ENCODE data around the gene CD3G. TPM values are rescaled to one million over a fixed set of nuclear protein-coding genes. Genes with fewer than 3 reads are reported as not detected.
"Not testable (repeated sequence)": the region's sequence is repeated elsewhere in the genome, so short reads cannot be mapped to it uniquely, and the experiment has no call there.

Gene CD3G
- 10 to 100 TPM in 2 of 3 donors, 1 to 10 TPM in 1; 4.1 to 40.7 (median 10.8) TPM for polyA plus RNA-seq

DNA sequence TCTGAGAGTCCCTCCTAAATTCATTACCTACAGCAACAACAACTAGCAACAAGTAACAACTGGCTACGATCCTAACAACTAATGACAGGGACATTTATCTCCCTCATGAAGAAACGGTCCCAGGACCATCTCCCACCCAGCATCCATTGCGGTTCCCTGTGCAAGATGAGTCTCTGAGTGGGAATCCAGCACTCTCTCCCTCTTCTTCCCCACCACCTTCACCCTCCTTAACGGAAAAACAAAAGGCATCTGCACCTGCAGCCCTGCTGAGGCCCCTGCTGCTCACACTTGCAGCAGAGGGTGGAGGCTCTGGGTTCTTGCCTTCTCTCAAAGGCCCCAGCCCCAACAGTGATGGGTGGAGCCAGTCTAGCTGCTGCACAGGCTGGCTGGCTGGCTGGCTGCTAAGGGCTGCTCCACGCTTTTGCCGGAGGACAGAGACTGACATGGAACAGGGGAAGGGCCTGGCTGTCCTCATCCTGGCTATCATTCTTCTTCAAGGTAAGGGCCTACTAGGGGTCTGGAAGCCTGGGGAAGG, at the start of gene CD3G:
TSS of gene CD3G (plus strand) at position 364 of the 535 bp plus-strand sequence. CDS start at position 444, 80 bp downstream.
- H3K27ac Mint-ChIP-seq: peak within 1 kb of the TSS in 5 of 6 donors; percentile 21 to 97 (median 78)
- peaks cover 30 to 35% of the 10 kb centered on the region in 2 donors for H3K4me1 Mint-ChIP-seq
- H3K9me3 Mint-ChIP-seq: no peaks in the 10 kb centered on the region
- peak in 1 of 3 donors; percentile 25 for DNase-seq
- H3K4me3 Mint-ChIP-seq: peak within 1 kb of the TSS in 3 of 5 donors; percentile 42 to 88 (median 47)
- H3K36me3 Mint-ChIP-seq: peaks cover 0 to 11% (median 5%) of the 10 kb centered on the region in 3 donors
- H3K27me3 Mint-ChIP-seq (ENCODE audit: low read depth in 3 of 3): peaks cover 0 to 10% (median 1%) of the 10 kb centered on the region in 3 donors

DNA sequence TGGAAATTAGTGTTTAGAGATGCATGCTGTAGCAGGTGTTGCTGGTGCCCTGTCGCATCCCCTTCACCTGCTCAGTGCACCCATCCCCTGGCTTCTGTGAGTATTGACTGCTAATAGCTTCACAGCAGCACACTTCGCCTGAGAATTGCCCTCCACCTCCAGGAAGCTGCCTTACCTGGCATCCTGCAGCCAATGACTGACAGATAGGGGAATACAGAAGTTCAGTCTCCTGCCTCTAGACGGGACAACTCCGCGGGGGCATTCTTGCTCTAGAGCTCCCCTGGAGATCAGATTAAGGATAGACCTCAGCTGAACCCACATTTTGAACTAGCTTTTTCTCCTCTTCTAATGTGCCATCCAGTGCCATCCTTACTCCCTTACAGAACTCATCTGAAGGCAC, 48.9 kb upstream of the CD3G start:
- peaks cover 1 to 4% (median 2%) of the 10 kb centered on the region in 3 donors for H3K27me3 Mint-ChIP-seq (ENCODE audit: low read depth in 3 of 3)
- no peaks in the 10 kb centered on the region for H3K9me3 Mint-ChIP-seq
- H3K27ac Mint-ChIP-seq: no peak overlapping the region
- DNase-seq: no peak
- H3K36me3 Mint-ChIP-seq: peaks cover 0 to 3% (median 0%) of the 10 kb centered on the region in 3 donors
- no peak overlapping the region for H3K4me3 Mint-ChIP-seq
- H3K4me1 Mint-ChIP-seq: peaks cover 12 to 16% of the 10 kb centered on the region in 2 donors

DNA sequence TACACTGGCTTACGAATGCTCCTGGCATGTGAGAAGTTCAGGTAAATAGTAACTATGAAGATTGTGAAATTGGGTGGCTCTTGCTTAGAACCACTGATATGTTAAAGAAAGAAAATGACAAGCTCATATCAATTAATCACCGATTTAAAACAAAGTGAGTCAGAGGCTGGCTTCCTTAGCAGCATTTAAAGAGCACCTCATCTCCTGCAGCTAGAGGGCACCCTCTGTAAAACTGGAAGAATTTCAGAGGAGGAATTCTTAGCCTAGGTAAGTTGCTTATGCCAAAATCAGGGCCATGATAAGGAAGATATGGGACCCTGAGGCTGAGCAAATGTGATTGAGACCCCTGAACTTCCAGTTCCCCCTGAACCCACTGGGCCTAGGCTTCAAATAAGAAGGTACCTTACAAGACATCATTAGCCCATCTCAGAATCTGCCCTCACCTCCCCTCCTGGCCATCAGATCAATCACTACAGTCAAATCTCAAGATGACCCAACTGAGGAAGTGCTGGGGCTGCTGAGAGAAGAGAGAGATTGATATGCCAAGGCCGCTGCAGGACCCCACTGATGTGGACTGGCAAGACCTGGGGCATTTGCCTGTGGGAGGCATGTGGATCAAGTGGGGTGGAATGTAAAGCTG, 48.2 kb upstream of the CD3G start:
- H3K4me1 Mint-ChIP-seq: peaks cover 13 to 19% of the 10 kb centered on the region in 2 donors
- H3K36me3 Mint-ChIP-seq: peaks cover 0 to 3% (median 0%) of the 10 kb centered on the region in 3 donors
- no peaks in the 10 kb centered on the region for H3K9me3 Mint-ChIP-seq
- peak overlapping the region in 5 of 6 donors; percentile 13 to 61 (median 21) for H3K27ac Mint-ChIP-seq
- H3K27me3 Mint-ChIP-seq (ENCODE audit: low read depth in 3 of 3): peaks cover under 1 to 4% (median 2%) of the 10 kb centered on the region in 3 donors
- peak; percentile 31 to 42 (median 38) for DNase-seq
- no peak overlapping the region for H3K4me3 Mint-ChIP-seq

DNA sequence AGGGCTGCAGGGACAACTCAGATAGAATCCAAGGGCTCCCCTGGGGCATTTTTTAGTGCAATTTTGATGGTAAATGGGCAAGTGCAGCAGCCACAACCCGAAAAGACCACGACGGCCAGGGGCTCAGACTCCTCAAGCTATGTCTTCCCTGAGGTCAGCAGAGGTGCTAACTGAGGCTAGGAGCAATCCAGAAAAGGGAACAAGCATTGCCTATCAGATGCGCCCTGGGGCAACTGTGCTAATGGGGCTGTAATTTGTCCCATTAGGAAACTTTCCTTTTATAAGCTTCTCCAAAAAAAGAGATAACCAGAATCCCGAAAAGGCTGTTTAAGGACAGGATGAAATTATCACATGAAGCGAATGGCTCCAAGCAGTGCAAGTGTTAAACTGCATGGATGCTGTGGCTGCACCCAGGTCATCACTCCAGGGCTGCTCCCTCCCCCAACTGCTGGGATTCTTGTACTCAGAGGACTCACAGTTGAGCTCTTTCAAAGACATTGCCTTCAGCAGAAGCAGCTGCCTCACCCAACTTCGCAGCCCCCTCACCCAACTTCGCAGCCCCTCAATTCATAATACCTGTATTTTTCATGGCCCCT, 42.4 kb upstream of the CD3G start:
- peak overlapping the region in 1 of 6 donors; percentile 61 for H3K27ac Mint-ChIP-seq

DNA sequence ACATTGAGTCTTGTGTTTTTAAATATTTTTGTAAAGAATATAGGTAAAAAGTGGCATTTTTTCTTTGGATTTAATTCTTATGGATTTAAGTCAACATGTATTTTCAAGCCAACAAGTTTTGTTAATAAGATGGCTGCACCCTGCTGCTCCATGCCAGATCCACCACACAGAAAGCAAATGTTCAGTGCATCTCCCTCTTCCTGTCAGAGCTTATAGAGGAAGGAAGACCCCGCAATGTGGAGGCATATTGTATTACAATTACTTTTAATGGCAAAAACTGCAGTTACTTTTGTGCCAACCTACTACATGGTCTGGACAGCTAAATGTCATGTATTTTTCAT, 39.9 kb upstream of the CD3G start:
- peaks cover 48 to 73% of the 10 kb centered on the region in 2 donors for H3K4me1 Mint-ChIP-seq
- peaks cover 0 to 3% (median 0%) of the 10 kb centered on the region in 6 donors for H3K9me3 Mint-ChIP-seq
- peaks cover 2 to 10% (median 2%) of the 10 kb centered on the region in 3 donors for H3K27me3 Mint-ChIP-seq (ENCODE audit: low read depth in 3 of 3)
- no peak for DNase-seq
- H3K27ac Mint-ChIP-seq: peak overlapping the region; percentile 86 to 99 (median 96)
- peaks cover 5 to 27% (median 24%) of the 10 kb centered on the region in 3 donors for H3K36me3 Mint-ChIP-seq
- H3K4me3 Mint-ChIP-seq: peak overlapping the region; percentile 74 to 93 (median 86)

More for the DNA sequence above, 42.4 kb upstream of the CD3G start:
- no peak for DNase-seq
- peaks cover 35 to 51% of the 10 kb centered on the region in 2 donors for H3K4me1 Mint-ChIP-seq
- H3K9me3 Mint-ChIP-seq: peaks cover 0 to 3% (median 0%) of the 10 kb centered on the region in 6 donors
- H3K4me3 Mint-ChIP-seq: no peak overlapping the region
- H3K27me3 Mint-ChIP-seq (ENCODE audit: low read depth in 3 of 3): peaks cover 2 to 10% (median 2%) of the 10 kb centered on the region in 3 donors
- peaks cover 0 to 10% (median 9%) of the 10 kb centered on the region in 3 donors for H3K36me3 Mint-ChIP-seq

DNA sequence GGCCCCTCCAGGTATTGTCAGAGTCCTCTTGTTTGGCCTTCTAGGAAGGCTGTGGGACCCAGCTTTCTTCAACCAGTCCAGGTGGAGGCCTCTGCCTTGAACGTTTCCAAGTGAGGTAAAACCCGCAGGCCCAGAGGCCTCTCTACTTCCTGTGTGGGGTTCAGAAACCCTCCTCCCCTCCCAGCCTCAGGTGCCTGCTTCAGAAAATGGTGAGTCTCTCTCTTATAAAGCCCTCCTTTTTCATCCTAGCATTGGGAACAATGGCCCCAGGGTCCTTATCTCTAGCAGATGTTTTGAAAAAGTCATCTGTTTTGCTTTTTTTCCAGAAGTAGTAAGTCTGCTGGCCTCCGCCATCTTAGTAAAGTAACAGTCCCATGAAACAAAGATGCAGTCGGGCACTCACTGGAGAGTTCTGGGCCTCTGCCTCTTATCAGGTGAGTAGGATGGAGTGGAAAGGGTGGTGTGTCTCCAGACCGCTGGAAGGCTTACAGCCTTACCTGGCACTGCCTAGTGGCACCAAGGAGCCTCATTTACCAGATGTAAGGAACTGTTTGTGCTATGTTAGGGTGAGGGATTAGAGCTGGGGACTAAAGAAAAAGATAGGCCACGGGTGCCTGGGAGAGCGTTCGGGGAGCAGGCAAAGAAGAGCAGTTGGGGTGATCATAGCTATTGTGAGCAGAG, 39.4 kb upstream of the CD3G start, which contains the start of gene CD3E:
TSS of gene CD3E (plus strand) at position 163 of the 681 bp plus-strand sequence. CDS start at position 386, 223 bp downstream.
- H3K4me1 Mint-ChIP-seq: peaks cover 48 to 78% of the 10 kb centered on the region in 2 donors
- peaks cover 5 to 27% (median 24%) of the 10 kb centered on the region in 3 donors for H3K36me3 Mint-ChIP-seq
- peaks cover 0 to 3% (median 0%) of the 10 kb centered on the region in 6 donors for H3K9me3 Mint-ChIP-seq
- H3K27ac Mint-ChIP-seq: peak within 1 kb of the TSS; percentile 86 to 99 (median 96)
- DNase-seq: peak in 2 of 3 donors; percentile 51 to 58
- peak within 1 kb of the TSS; percentile 74 to 93 (median 86) for H3K4me3 Mint-ChIP-seq
- peaks cover 2 to 10% (median 2%) of the 10 kb centered on the region in 3 donors for H3K27me3 Mint-ChIP-seq (ENCODE audit: low read depth in 3 of 3)

DNA sequence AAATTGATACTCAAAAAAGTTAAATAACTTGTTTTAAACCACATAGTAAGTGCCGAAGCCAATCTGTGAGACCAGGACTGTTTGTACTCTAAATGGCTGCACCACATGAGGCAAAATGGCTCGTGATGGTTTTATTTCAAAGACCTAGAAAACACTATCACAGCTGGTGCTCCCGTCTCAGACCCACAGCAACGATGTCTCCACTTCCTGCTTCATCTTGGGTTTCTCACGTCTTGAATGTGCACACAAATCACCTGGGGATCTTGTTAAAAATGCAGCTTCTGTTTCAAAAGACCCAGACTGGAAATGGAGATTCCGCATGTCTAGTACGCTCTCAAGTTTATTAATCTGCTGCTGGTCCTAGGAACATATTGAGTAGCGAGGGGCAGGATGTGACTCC, 38.4 kb upstream of the CD3G start:
- Mint-ChIP-seq H3K9me3 (peaks cover 0 to 4% (median 0%) of the 10 kb centered on the region in 6 donors), H3K27me3 (ENCODE audit: low read depth in 3 of 3) (peaks cover 2 to 10% (median 2%) of the 10 kb centered on the region in 3 donors), H3K4me1 (peaks cover 52 to 83% of the 10 kb centered on the region in 2 donors), H3K4me3 (peak overlapping the region; percentile 74 to 93 (median 86)), H3K27ac (peak overlapping the region; percentile 86 to 99 (median 96)), H3K36me3 (peaks cover 5 to 33% (median 28%) of the 10 kb centered on the region in 3 donors)
- peak; percentile 57 to 73 (median 67) for DNase-seq

DNA sequence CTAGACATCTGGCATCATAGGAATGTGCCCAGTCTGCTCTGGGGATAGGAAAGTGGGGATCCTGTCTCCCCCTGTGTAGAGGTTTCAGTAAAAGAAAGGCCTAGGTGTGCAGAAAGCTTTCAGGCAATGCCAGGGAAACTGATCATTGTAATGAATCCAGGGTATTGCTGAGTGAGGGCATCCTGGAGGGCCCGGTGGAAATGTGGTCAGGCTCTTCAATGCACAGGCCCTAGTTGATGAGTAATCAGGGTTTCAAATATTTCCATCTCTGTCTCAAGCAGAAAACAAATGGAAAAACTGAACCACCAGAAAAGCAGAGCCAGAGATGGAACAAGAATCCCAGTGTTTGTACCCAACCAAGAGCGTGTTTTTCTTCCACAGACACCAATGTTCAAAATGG, 37.6 kb upstream of the CD3G start:
- Mint-ChIP-seq H3K36me3 (peaks cover 5 to 33% (median 28%) of the 10 kb centered on the region in 3 donors), H3K27ac (peak overlapping the region; percentile 40 to 96 (median 85)), H3K4me1 (peaks cover 55 to 84% of the 10 kb centered on the region in 2 donors), H3K4me3 (peak overlapping the region; percentile 21 to 83 (median 39)), H3K9me3 (peaks cover 0 to 4% (median 0%) of the 10 kb centered on the region in 6 donors), H3K27me3 (ENCODE audit: low read depth in 3 of 3) (peaks cover 2 to 10% (median 2%) of the 10 kb centered on the region in 3 donors)
- no peak for DNase-seq

DNA sequence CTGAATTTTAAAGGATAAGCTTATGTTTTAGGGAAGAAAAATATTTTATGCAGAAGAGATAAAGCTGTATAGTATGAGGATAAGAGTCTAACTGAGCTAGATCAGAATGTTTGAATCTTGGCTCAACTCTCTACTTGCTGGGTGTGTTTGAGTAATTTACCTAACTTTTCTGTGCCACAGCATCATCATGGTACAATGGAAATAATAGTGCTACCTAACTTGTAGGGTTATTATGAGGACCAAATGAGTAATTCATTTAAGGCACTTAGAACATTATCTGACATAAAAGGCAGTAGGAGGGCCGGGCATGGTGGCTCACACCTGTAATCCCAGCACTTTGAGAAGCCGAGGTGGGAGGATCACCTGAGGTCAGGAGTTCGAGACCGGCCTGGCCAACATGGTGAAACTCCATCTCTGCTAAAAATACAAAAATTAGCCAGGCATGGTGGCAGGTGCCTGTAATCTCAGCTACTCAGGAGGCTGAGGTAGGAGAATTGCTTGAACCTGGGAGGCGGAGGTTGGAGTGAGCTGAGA, 35.1 kb upstream of the CD3G start:
- H3K4me3 Mint-ChIP-seq: peak overlapping the region in 1 of 5 donors; percentile 21
- not testable (repeated sequence) for H3K9me3 Mint-ChIP-seq, DNase-seq
- peak overlapping the region in 4 of 6 donors; percentile 5 to 91 (median 42) for H3K27ac Mint-ChIP-seq
- H3K4me1 Mint-ChIP-seq: peaks cover 70 to 97% of the 10 kb centered on the region in 2 donors
- peaks cover 2 to 10% (median 3%) of the 10 kb centered on the region in 3 donors for H3K27me3 Mint-ChIP-seq (ENCODE audit: low read depth in 3 of 3)
- peaks cover 9 to 53% (median 42%) of the 10 kb centered on the region in 3 donors for H3K36me3 Mint-ChIP-seq

DNA sequence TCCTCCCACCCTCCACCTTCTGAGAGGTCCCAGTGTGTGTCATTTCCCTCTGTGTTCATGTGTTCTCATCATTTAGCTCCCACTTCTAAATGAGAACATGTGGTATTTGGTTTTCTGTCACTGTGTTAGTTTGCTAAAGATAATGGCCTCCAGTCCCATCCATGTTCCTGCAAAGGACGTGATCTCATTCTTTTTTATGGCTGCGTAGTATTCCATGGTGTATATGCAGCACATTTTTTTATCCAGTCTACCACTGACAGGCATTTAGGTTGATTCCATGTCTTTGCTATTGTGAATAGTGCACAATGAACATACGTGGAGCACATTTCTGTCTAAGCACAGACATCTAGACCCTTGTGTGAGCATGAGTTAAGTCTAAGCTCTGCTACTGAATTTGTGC, 33.9 kb upstream of the CD3G start:
- Mint-ChIP-seq H3K4me1 (peaks cover 69 to 97% of the 10 kb centered on the region in 2 donors), H3K36me3 (peaks cover 9 to 51% (median 41%) of the 10 kb centered on the region in 3 donors), H3K27me3 (ENCODE audit: low read depth in 3 of 3) (peaks cover 1 to 6% (median 2%) of the 10 kb centered on the region in 3 donors), H3K4me3 (peak overlapping the region in 1 of 5 donors; percentile 10), H3K9me3 (peaks cover 0 to 4% (median 0%) of the 10 kb centered on the region in 6 donors), H3K27ac (peak overlapping the region in 4 of 6 donors; percentile 76 to 82 (median 76))
- no peak for DNase-seq

DNA sequence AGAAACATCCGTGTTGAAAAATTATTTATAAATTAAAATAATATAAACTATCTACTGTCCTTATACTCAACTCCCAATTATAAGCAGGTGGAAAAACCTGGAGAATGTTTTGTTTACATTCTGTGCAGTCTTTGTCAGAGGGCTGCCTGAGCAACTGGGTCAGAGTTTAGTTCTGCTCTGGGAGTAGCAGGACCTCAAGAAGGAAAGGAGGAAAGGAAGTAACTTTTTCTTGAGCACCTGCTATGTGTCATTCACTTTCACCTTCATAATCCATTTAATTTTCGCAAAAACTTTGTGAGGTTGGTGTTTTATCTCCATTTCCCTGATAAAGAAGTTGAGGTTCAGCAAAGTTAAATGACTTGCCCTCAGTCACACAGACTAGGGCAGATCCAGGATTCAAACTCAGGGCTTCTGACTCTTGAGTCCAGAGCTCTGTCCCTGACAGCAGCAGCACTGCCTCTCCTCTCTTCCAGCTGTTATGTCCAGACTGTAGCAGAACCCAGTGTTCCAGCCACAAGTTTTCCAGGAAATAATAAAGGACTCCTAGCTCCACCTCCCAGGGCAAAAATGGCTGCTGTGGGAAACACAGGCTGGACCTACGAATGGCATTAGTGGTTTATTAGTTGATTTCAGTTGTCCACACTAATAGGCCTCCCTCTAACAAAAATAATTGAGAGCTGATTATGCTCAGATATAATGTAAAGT, 33.2 kb upstream of the CD3G start:
- Mint-ChIP-seq H3K4me3 (peak overlapping the region in 1 of 5 donors; percentile 29), H3K27me3 (ENCODE audit: low read depth in 3 of 3) (peaks cover 2 to 4% (median 4%) of the 10 kb centered on the region in 3 donors), H3K27ac (peak overlapping the region in 3 of 6 donors; percentile 19 to 86 (median 39)), H3K36me3 (peaks cover 9 to 52% (median 43%) of the 10 kb centered on the region in 3 donors), H3K9me3 (peaks cover 0 to 2% (median 0%) of the 10 kb centered on the region in 6 donors), H3K4me1 (peaks cover 69 to 97% of the 10 kb centered on the region in 2 donors)
- DNase-seq: no peak

DNA sequence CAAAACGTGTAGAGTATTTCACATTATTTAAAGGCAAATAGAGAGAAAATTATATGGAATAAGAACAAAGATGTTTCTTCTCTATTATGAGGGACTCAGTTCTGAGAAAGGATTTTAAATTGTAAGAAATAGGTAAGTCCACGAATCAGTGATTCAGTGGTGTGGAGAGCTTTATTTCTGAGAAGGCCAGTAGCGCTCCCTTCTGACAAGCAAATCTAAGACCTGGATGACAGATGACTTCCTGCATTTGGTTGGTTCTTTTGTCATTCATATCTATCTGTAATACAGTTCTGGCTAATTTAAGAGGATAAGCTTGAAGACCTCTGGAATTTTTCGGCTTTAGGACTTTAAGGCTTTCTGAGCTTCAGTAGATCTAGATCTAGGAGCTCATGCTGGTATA, 32.6 kb upstream of the CD3G start:
- H3K4me1 Mint-ChIP-seq: peaks cover 70 to 97% of the 10 kb centered on the region in 2 donors
- H3K27ac Mint-ChIP-seq: peak overlapping the region in 5 of 6 donors; percentile 21 to 88 (median 47)
- no peak for DNase-seq
- H3K27me3 Mint-ChIP-seq (ENCODE audit: low read depth in 3 of 3): peaks cover 2 to 10% (median 6%) of the 10 kb centered on the region in 3 donors
- H3K4me3 Mint-ChIP-seq: no peak overlapping the region
- peaks cover 0 to 1% (median 0%) of the 10 kb centered on the region in 6 donors for H3K9me3 Mint-ChIP-seq
- peaks cover 9 to 51% (median 41%) of the 10 kb centered on the region in 3 donors for H3K36me3 Mint-ChIP-seq

Data from immature natural killer cell (primary cell).